Kidney (tissue), 14 donors: ENCODE measurements around the gene CEP120. TPM values are rescaled to one million over a fixed set of nuclear protein-coding genes. Genes with fewer than 3 reads are reported as not detected.

ENCODE experiments used
- DNase-seq, 5 donors: peaks; one replicate each; pipeline ENCODE4 v3.0.0-alpha.2; 2013 to 2020
- FAIRE-seq: peaks from 2 replicates; lab custom pipeline; 2012; peaks lifted over from hg19 to GRCh38; lab: Jason Lieb, UNC
- H3K27ac ChIP-seq, 2 donors: one replicate each; pipeline ENCODE4 v1.7.0; 2013; ENCODE audit warnings: low read depth in 2 of 2, low read length in 2 of 2, inconsistent platforms in 1 of 2
- H3K27me3 ChIP-seq: one replicate; pipeline ENCODE4 v1.7.1; 2013; ENCODE audit warnings: low read length, inconsistent platforms; ENCODE audit not compliant: control insufficient read depth, insufficient read depth
- H3K36me3 ChIP-seq, 3 donors: one replicate each; pipeline versions ENCODE4 v1.7.0 to v1.7.1; 2013; ENCODE audit warnings: low read length in 3 of 3, control low read depth in 1 of 3, inconsistent platforms in 1 of 3; ENCODE audit not compliant: insufficient read depth in 3 of 3, control insufficient read depth in 2 of 3
- H3K4me1 ChIP-seq, 3 donors: one replicate each; pipeline versions ENCODE4 v1.7.0 to v1.7.1; 2013; ENCODE audit warnings: low read length in 3 of 3, inconsistent platforms in 1 of 3, low read depth in 1 of 3; ENCODE audit not compliant: control insufficient read depth in 2 of 3, insufficient read depth in 2 of 3
- H3K4me3 ChIP-seq, 3 donors: one replicate each; pipeline versions ENCODE4 v1.7.0 to v1.8.1; 2013; ENCODE audit warnings: low read length in 3 of 3, control low read depth in 1 of 3, inconsistent platforms in 1 of 3
- H3K9ac ChIP-seq, 3 donors: one replicate each; pipeline versions ENCODE4 v1.7.0 to v1.7.1; 2013; ENCODE audit warnings: low read length in 3 of 3, control low read depth in 1 of 3, inconsistent platforms in 1 of 3
- H3K9me3 ChIP-seq, 3 donors: one replicate each; pipeline versions ENCODE4 v1.7.0 to v1.7.1; 2013; ENCODE audit warnings: low read length in 3 of 3, control low read depth in 1 of 3, inconsistent platforms in 1 of 3; ENCODE audit not compliant: control insufficient read depth in 2 of 3, insufficient read depth in 1 of 3
- CTCF ChIP-seq: IDR thresholded peaks from 3 replicates; pipeline ENCODE4 v1.5.1; 2012; ENCODE audit warnings: mild to moderate bottlenecking, moderate library complexity, borderline replicate concordance; ENCODE audit not compliant: insufficient read depth; ENCODE audit errors: extremely low read depth
- intact Hi-C: fragments of 100-400 bp; cut with DNase I; formaldehyde crosslinking; loops from one replicate; pipeline ENCODE4 v1.11.1; 2022
- polyA plus RNA-seq: library from polyadenylated mRNA; stranded (reverse); fragments of 350-450 nt; fragmentation: Illumina TruSeq; extraction: RNeasy Lipid Tissue Mini Kit (QIAGEN cat#74804); gene quantifications from one replicate; pipeline ENCODE4 v1.2.3, GENCODE V29; 2014; ENCODE audit warnings: low read depth, low replicate concordance; ENCODE audit not compliant: insufficient read depth
- total RNA-seq: library from RNA; stranded (reverse); fragmentation: NEBNext Ultra II Directional; extraction: Animal tissue kit (Norgen Biotek cat#: 25700); gene quantifications from one replicate; pipeline ENCODE4 v1.2.1, GENCODE V29; 2021
- donor health status: control.
- donor health status: control.
- donor health status: control.
- donor health status: control.
- donor health status: control.
- donor health status: DM: yes; HTN: yes; CAD: no.
- donor health status: Normal renal cell carcinoma (clear cell type).

The CEP120 gene
- total and polyA plus RNA-seq, 2 donors from 2014 or later, result 4.6 to 22.1 TPM

DNA sequence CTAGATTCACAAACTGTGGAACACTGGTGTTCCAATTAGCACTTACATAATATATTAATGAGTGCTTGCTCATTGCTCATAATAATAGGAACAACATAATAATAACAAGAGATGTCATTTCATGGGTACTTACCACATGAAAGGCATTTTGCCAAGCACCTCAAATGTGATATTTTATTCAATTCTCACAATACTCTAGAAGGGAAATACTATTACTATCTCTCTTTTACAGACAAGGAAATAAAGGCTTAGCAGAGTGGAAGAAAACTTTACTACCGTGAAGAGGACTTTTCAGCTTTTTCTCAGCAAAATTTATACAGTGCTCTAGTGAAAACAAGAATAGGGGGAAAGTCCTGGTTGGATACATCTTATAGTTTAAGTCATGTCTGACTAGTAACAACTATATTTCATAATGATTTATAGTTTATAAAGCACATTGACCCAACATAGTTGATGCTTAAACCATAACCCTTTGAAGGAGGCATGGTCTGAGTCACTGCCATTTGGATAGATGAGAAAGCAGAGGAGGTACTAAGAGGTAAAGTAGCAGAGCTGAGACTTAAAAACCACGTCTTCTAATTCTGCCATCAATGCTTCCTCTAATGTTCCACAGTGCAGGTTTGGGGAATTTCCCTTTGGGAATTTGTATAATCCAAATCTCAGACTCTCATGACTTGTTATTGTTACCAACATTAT lies 124.7 kb downstream of the CEP120 start:
- Histone ChIP-seq H3K9me3 (no peaks in the 10 kb centered on the region), H3K27me3 (no peaks in the 10 kb centered on the region), H3K36me3 (no peaks in the 10 kb centered on the region), H3K9ac (no peak overlapping the region), H3K27ac (no peak overlapping the region), H3K4me1 (no peaks in the 10 kb centered on the region), H3K4me3 (no peak overlapping the region)
- DNase-seq (no peak), FAIRE-seq (no peak)
- intact Hi-C loops, result no loop called here
- TF ChIP-seq CTCF, result no peak

DNA sequence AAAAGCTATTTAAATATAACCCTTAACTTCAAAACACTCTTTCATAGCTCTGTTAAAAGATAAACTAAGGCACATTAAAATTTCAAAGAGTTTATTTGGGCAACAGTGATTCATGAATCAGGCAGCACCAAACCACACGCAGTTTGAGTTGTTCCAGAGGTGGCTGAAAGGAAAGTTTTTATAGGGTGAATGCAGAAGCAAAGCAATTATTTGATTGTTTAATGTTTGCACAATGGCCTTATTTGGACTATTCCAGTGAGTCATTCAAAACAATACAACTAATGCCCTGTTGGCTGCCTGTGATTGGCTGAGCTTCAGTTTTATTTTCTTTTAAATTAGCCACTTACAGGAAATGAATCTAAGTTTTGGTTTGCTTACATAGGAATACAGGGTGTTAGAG lies 125.3 kb downstream of the CEP120 start:
- H3K9ac ChIP-seq, result no peak overlapping the region
- H3K9me3 ChIP-seq, result no peaks in the 10 kb centered on the region
- no peaks in the 10 kb centered on the region for H3K27me3 ChIP-seq
- TF ChIP-seq CTCF, result no peak
- H3K4me1 ChIP-seq, result no peaks in the 10 kb centered on the region
- no peak for FAIRE-seq
- DNase-seq, result peak in 1 of 5 donors; percentile 45
- no peak overlapping the region for H3K27ac ChIP-seq
- no peaks in the 10 kb centered on the region for H3K36me3 ChIP-seq
- no peak overlapping the region for H3K4me3 ChIP-seq
- intact Hi-C loops, result no loop called here

- intact Hi-C loops, result no loop called here
- FAIRE-seq (no peak), DNase-seq (peak in 2 of 5 donors; percentile 30 to 37)
- Histone ChIP-seq H3K4me1 (no peaks in the 10 kb centered on the region), H3K9me3 (no peaks in the 10 kb centered on the region), H3K4me3 (no peak overlapping the region), H3K36me3 (no peaks in the 10 kb centered on the region), H3K9ac (no peak overlapping the region), H3K27ac (no peak overlapping the region), H3K27me3 (no peaks in the 10 kb centered on the region)
- TF ChIP-seq CTCF, result no peak
Observed at GRCh38 chr5:123297198-123297831, 125.9 kb downstream of the CEP120 start.

Other genes starting within 250 kb of the CEP120 start
- gene CSNK1G3, start 88.8 kb upstream of the CEP120 start, total RNA-seq, result 39.1 TPM
- gene CSNK1G3, start 88.8 kb upstream of the CEP120 start, polyA plus RNA-seq, result 8.1 TPM